NOMO-1 (cell line): ENCODE measurements around the gene MEF2C.

Experiments used
- DNase-seq, 2 experiments: peaks; one replicate each; lab custom pipeline; 2025; ENCODE audit not compliant: unreplicated experiment in 2 of 2; lab: John Stamatoyannopoulos, UW

Gene MEF2C

DNA sequence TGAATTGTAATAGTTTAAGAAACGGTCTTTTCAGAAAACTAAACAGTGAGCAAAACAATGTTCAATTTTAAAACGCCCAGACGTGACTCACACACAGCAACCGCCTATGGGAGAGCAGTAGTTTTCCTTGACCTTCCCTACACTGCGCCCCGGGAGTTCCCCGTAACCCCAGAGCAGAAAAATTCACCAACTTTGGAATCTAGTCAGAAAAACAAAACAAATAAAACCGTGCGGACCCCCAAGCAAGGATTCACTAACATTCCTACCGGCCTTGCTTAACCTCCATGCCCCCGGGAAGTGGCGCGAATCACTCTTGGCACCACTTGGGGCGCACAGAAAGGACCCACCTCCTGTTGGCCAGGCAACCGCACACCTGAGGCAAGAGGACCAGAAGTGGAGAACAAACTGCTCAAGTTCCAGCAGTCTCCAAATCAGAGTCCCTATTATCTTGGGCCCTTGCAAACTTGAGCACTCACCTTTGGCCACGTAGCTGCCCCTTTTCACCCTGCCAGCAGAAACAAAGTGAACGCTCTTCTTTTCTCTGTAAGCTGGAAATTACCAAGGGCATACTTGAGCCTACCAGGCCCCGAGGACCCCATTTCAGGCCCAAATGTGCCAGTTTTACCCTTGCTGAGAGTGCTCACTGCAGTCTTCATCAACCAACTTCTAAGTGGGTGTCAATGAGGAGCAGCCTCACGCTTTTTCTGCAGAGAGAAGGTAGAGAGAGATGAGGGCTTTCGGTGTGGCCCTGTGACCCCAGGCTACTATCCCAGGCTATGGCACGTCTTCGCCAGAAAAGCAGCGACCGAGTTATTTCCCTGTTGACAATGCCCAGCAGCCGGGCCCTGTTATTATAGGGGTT, 189.7 kb downstream of the MEF2C start:
- no peak for DNase-seq

DNA sequence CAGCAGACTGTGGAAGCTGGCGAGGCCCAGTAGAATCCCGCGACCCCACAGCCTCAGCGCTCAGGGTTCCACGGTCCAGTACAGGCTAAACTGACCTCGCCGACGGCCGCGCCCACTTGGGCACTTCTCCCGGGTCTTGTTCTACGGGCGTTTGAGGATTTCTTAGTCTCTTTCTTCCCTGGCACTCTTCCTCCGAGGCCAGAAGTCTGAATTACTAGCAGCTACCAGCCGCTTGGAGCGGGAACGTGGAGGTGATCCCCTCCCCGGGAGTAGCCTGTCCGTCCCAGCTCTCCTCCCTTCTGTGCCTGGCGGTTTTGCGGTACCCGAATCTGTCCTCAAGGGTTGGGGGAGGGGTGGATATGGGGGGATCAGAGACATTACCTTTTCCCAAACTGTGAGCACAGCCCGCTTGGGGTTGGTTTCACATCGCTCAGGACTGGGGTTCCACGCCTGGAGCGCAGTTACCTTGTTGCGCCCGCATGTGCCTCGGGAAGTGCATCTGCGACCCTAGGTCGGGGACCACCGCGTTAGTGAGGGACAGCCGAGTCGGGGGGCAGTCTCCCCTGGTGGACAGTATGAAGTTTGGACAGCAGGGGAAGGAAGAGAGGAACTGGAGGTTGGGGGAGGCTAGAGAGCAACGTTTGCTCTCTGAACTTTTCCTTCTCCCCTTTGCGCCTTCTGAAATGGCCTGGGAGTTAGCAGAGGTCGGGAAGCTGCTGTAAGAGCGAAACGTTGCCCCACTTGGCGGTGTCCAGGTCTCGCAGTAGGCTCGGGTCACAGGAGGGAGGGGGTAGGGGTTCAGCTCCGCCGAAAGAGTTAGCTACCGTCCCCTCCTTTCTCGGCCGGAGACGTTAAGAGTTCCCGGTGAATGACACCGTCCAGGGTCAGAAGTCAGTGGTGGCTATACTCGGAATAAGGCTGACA, 190.8 kb downstream of the MEF2C start:
- DNase-seq: no peak

DNA sequence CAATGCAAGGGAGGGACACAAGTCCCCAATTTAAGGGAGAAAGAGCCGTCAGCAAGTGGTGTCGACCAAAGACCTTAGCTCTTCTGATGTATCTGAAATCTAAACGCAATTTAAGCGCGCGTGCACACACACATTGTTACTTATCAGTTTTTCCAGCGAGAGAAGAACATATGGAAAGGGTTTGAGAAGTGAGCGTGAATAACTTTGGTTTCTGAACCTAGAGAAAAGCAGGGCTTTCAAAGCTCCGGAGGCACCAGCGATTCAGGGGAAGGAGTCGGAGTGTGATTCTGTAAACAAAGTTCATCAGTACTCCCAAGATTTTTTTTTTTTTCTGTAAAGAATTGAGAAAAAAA, 191.8 kb downstream of the MEF2C start:
- no peak for DNase-seq

DNA sequence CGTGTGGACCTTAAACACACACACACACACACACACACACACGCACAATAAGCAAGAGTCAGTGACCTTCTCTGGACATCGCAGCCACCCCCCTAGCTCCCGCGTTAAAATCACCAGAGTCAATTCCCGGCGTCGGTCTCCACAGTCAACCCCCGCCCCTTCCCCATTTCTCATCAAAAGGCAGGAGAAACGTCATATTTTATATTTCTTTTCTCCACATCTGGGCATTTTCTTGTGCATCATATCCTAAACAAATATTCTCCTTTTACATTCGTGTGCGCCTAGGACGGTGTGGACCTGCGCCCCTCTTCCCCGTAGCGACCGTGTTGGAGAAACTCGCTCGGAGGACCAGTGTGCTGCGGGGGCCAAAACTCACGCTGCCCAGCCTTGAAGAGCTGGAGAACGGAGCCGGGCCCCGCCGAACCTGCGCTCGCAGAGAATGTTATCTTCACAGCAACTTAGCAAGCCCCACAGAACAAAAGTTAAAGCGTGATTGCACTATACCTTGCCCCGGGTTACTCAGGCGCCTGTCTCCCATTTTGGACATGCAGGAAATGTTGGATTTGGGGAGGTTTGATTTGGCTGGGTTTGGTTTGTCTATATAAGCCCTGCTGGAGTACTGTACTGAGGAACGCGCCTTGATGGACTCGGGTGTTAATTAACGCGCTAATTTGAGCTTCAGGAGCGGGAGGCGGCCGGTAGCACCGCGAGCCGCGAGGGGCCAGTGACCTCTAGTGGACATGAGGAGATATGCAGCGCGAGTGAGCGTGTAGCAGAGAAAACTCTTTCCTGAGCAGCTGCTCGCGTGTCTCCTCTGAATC, 192.4 kb downstream of the MEF2C start:
- DNase-seq: peak; percentile 43 to 62

DNA sequence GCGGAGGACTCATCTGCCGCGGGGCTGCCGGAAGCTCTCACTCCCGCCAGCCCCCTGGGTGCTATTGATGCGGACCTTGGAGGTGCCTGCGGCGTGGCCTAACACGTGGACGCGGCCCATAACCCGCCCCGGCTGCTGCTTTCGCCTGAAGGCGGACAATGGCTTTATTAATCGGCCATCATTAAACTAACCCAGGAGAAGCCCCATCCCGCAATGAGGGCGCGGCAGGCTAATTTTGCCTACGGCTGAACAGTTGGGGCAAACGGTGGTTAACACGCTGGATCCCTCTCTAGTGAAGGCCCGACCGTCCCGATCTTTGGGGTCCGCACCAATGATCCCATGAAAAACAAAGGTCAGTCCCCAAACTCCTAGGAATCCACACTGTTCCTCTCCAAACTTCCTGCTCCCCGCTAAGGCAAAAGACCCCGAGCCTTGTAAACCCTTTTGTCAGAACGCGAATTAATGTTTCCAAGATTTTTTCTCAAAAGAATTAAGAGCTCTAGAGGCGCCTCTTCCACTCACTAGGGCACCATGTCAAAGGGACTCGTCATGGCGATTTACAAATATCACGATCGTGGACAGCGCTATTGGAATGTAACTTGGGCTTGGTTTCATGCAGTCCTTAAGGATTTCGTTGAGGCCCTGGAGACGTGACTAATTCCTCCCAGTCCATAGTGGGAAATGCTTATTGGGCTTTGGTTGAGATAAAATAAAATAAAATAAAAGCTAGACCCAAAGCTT, 193.1 kb downstream of the MEF2C start:
- DNase-seq: no peak

DNA sequence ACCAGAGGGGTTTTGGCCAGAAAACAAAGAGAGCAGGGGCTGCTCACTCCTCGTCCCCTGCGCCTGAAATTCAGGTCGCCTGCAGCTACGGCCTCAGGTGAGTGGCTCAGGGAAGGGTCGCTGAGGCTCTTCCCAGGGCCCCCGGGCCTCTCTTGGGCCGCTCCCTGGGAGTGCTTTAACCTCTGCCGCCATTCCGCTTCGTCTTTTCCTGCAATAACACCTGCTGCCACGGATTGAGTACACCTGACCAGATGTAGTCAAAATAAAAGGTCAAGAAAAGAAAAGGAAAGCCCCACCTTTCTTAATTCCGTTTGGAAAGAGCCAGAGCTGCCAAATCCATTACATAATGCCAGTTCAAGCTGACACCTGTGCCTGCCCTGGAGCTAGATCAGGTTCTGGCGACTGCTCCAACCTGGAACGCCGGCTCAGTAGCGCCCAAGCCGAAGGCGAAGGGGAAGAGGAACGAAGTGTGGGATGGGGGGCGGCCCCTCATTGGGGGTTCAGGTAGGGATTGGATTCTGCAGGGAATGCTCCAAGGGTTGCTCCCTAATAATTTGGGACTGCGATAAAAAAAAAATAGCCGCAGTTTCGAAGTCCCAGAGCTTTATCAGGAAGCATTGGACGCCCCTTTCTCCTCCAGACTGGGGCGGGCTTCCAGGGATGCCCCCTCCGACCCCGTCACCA, 193.9 kb downstream of the MEF2C start:
- no peak for DNase-seq

DNA sequence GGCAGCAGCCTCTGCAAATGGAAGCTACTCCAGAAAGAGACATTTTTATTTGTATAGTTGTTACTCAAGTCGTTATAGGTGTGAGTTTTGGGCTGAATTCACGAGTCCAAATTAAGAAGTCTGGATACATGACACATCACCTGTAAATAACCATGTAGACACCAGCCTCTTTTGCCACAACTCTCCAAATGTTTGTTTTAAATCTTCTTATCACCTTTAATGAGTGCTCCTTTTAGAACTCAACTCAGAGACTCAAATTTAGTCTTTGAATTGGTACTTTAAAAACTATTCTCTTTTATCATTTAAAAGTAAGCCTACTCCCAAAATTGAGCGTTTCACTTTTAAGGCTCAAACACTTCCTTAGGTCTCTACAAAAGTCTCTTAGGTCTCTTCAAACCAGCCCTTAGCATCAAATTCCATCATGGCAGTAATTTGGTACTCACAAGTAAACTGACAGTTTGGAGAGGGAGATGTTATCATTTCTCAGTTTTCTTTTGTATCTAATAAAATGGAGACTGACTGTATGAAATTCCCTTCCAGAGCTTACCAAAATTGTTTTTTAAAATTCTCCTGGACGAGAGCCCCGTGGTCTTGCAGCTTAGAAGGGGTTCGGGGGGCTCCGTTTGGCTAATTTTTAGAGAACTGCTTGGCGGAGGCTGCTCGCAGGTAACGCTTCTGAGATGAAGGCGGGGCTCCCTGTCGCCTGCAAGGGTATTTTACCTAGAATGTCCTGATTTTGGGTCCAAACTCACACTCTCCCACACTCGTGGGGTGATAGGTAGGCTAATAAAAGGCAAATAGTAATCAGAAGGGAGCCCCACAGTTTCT, 194.6 kb downstream of the MEF2C start:
- DNase-seq: no peak

DNA sequence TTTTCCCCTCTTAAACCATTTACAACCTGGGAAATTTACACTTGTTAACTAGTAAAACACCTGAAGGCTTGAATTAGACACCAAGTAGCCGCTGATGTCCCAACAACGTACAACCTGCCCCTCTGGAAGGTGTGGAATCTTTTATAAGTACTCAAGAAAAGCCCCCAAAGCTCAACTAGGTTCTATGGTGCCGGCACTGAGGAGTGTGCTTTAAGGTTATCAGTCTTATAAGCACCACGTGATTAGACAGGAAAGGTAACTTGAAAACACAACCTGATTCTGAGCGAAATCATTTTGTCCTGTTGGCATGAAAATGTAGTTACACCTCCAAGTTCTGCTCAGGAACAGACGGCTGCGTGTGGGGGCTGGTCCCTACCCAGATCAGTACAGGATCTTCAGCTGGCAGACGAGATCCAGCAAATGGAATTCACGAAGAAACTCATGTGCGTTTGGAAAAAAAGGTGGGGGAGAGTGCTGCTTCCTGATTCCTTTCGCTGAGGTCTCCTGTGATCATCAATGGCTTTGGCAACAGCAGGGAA, 195.5 kb downstream of the MEF2C start:
- no peak for DNase-seq

DNA sequence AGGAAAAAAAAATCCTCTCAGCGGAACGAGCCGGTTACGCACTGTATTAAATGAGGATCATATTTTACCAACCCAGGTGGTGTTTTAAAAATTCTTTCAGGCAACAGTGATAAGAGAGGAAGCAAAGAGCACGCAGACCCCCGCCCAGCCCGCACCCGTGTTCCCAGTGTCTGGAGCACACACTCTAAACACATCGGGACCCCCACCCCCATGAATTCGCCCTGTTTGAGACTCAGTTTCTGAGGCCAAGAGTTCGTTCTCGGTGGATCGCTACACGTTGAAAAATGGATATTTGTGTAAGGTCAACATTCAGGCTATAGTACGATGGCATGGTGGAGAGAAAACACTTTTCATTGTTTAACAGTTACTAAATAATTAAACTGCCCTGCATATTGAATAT, 196.3 kb downstream of the MEF2C start:
- no peak for DNase-seq

DNA sequence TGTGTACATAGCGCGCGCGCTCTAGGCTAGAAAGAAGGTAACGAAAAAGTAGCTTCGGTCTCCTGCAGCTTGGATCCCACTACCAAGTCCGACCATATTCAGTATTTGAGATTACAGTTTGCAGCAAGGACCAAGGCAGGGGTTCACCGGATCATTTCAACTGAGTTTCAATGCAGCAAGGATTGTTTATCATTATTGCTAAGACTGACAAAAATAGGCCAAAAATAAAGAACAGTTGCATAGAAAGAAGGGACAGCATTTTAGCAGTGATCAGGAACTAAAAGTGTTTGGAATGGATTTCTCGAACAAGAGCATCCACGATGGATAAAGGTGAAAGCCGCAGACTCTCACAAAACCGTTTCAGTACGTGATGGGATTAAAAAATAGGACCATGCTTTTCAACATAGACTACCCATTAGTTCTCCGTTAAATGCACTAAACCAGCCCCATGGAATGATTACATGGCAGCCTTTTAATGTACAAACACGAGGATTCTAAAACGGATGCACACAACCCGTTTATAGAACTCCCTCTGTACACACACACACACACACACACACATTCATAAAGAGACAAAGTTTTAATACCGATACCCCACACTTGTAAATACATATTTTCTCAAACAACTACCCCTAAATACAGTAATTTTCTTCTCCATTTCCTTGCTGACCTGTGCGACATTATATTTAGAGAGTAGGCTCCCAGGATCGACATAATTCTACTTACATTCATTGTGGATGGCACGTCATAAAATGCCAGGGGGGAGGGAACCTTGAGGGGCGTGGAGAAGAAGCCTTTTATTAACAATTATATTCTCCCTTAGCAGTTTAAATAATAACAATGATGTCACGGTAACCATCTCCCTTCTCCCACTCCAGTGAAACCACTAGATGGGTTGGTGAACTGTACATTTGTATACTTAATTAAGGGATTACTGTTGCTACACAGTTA, 197.1 kb downstream of the MEF2C start:
- DNase-seq: no peak

DNA sequence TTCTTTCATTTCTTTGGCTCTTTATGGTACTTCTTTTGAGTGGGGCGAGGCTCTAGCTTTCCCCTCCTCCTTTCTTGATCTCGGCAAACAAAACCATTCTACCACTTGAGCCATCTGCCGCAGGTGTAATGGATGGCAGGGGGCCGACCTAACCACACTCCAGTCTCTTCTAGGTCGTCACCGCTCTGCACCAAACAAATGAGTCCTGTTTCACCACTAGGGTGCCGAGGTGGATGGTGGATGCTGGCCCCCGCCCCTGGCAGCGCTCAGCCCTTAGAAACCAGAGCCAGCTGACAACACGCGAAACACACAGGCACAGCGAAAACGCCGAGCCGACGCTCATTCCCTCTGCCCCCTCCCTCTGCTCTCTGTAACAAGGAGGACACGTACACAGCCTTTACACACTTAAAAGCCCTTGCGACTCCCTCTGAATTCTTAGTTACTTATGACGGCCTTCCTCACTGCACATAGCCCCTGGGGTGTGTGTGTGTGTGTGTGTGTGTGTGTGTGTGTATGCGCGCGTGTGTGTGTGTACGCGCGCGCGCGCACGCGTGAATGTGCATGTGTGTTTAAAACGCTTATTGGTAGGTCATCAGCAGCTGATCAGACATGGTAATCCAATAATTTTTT, 199.4 kb downstream of the MEF2C start:
- no peak for DNase-seq

DNA sequence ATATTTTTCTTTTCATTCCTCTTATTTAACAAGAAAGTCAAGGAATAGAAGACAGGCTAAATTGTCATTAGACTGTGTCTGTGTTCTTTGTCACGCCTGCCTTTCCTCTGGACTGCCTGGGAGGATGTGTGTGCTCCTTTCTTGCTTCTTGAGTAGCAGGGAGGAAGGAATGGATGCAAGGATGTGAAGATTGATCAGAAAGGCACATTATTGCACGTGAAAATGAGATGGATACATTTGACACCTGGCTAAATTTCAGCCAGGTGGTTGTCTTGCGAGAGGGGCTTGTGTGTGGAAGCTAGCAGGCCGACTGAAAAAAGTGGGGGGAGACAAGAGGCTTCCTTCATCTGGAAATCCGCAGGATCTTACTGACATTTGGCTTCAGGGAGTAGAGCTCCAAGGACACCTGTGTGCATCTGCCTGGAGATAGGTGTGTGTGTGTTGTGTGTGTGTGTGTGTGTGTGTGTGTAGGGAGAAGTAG, 200.1 kb downstream of the MEF2C start:
- no peak for DNase-seq

DNA sequence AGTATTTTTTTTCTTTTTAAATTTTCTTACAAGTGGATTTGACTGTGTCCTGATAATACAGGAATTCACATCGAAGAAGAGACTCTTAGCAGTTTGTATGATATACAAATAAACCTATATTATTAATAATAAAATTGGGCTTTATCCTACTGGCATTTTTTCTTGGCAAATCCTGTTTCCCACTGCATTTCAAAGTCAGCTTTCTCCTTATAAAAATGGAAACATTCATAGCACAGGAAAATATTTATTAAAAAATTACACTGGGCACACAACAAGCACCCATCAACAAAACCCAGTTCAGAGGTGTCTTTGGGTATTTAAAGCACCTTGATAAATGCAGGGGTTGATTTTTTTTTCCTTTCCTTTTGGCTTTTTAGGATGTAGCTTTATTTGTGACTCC, 200.9 kb downstream of the MEF2C start:
- DNase-seq: no peak

DNA sequence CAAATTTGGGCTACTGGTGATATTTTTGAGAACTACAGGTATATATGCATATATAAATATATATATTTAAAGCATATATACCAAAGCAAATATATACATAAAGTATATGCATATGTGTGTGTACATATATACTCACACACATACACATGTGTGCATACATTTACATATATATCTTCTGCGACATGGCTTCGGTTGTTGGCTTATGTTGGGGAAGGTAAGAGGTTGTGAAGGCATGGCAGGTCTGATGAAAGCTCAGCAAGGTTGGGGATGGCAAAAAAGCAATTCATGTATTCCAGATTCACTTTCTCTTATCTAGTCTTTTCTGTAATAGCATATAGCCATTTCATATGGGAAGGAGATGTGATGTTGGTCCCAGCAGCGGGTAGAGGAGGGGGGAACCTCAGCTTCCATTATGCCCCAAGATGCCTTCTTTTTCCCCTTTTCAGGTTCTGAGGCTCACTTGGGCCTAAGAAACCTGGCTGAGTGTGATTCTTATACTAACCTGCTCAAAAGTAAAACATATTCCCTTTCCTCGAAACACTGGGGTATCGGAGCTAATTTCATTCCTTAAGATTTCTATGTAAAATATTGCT, 201.7 kb downstream of the MEF2C start:
- no peak for DNase-seq

DNA sequence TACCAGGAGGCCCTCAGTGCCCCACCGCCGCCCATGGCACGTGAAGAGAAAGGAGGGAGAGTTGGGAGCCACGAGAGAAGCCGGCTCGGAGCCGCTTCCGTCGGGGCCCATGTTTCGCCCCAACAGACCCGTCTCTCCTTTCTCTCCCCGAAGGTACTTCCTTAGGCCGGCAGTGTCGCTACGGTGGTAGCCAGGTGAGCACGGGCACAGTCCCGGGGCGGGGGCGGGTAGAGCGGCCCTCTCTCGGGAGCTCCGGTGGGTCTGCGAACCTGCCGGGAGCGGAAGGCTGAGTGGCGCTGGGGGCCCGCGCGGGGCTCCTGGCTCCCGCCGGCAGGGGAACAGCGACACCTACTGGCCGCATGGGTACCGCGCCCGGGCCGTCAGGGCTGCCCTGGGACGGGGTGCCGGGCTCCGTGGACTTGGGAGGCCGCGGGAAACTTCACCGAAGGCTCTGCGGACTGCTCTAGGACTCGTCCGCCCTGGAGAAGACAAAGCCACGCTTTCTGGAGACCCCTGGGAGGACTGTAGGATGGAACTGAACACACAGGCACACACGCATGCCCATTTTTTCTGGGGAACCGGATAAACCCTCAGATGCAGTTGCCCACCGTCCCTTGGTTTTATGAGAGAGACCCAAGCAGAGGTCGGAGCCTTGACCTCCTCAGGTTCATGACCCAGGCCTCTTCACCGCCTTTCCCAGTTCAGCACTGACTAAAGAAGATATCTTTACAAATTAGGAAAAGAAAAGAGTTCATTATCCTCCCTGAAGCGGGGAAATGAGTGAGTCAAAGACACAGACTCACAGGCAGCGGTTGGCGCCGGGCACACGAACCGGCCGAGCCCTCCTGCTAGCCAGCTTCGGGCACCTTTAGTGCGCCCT, 202.5 kb downstream of the MEF2C start:
- DNase-seq: peak; percentile 39 to 66

DNA sequence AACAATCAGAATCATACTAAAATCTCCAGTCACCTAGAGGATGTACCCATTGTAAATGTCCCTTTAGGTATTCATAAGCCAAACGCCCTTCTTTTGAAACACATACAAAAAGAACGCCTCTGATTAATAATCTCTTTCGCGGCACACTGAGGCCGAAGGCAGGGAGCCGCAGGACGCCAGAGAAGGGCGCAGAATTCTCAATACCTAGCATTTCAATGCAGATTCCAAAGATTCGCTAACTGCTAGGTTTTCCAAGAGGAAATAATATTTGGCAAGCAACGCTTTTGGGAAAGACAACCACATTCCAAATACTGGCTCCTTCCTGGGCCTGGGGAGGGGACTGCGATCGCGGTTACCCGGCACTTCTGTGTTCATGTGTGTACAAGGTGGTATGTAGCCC, 203.3 kb downstream of the MEF2C start:
- DNase-seq: no peak
